Lower lobe of right lung (tissue), 2 donors: ENCODE measurements around the gene DCLK1. TPM values are rescaled to one million over a fixed set of nuclear protein-coding genes. Genes with fewer than 3 reads are reported as not detected.

ENCODE experiments used
- ATAC-seq, 2 donors: fragments of 200-7000 bp; cut with Tn5 transposase; one replicate each; pipeline ENCODE4 v1.9.1; 2020 to 2022; ENCODE audit warnings: mild to moderate bottlenecking in 2 of 2, moderate library complexity in 2 of 2
- DNase-seq: peaks from one replicate; pipeline ENCODE4 v3.0.0-alpha.2; 2020
- H3K27ac ChIP-seq: fragments of 200-600 bp; one replicate; pipeline ENCODE4 v1.8.0; 2022
- H3K27me3 ChIP-seq: fragments of 200-600 bp; one replicate; pipeline ENCODE4 v1.8.0; 2022; ENCODE audit warnings: low read depth
- H3K36me3 ChIP-seq: fragments of 200-600 bp; one replicate; pipeline ENCODE4 v1.8.0; 2022; ENCODE audit warnings: mild to moderate bottlenecking
- H3K4me1 ChIP-seq: fragments of 200-600 bp; one replicate; pipeline ENCODE4 v1.8.0; 2022
- H3K4me3 ChIP-seq: fragments of 200-600 bp; one replicate; pipeline ENCODE4 v1.8.0; 2022; ENCODE audit warnings: mild to moderate bottlenecking
- H3K9me3 ChIP-seq: fragments of 200-600 bp; one replicate; pipeline ENCODE4 v1.8.0; 2022
- intact Hi-C: fragments of 100-400 bp; cut with DNase I; formaldehyde crosslinking; loops from one replicate; pipeline ENCODE4 v1.11.0; 2022
- total RNA-seq: library from RNA; stranded (reverse); fragmentation: NEBNext Ultra II Directional; extraction: Animal tissue kit (Norgen Biotek cat#: 25700); gene quantifications from one replicate; pipeline ENCODE4 v1.2.1, GENCODE V29; 2021
- TF ChIP-seq, protein P1 (sequence below): fragments of 200-600 bp; IDR thresholded peaks from one replicate; pipeline ENCODE4 v1.8.0; 2022; ENCODE audit warnings: antibody characterized with exemption, mild to moderate bottlenecking
- donor health status: DM: no; HTN: yes; CAD: no; lungs with severe emphysema.

Gene DCLK1
- total RNA-seq, 1 donor from 2014 or later = 10.4 TPM

DNA sequence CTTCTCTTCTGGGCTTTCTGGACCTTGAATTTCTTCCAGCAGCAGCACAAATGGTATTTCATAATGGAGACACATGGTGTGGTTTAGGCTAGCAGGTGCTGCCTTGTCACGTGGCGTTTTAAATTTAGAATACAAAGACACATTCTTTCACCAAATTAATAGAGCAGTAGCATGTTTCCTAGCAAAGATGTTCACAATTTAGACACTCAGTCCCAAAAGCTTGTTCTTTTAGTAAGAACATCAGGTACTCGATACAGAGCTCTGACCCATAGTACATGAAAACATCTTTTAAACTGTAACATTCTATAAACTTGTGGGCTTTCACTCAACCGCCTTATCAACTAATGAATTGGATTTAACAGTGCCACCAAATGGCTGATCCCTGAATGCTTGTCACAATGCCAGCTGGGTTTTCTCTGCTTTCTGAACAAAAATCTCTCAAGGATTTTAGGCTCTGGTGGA, 290.1 kb downstream of the DCLK1 start:
- Histone ChIP-seq H3K4me3 (no peak overlapping the region), H3K27me3 (no peaks in the 10 kb centered on the region), H3K4me1 (no peaks in the 10 kb centered on the region), H3K9me3 (no peaks in the 10 kb centered on the region), H3K36me3 (no peaks in the 10 kb centered on the region), H3K27ac (no peak overlapping the region)
- DNase-seq = no peak
- TF ChIP-seq, protein P1, sequence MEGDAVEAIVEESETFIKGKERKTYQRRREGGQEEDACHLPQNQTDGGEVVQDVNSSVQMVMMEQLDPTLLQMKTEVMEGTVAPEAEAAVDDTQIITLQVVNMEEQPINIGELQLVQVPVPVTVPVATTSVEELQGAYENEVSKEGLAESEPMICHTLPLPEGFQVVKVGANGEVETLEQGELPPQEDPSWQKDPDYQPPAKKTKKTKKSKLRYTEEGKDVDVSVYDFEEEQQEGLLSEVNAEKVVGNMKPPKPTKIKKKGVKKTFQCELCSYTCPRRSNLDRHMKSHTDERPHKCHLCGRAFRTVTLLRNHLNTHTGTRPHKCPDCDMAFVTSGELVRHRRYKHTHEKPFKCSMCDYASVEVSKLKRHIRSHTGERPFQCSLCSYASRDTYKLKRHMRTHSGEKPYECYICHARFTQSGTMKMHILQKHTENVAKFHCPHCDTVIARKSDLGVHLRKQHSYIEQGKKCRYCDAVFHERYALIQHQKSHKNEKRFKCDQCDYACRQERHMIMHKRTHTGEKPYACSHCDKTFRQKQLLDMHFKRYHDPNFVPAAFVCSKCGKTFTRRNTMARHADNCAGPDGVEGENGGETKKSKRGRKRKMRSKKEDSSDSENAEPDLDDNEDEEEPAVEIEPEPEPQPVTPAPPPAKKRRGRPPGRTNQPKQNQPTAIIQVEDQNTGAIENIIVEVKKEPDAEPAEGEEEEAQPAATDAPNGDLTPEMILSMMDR = no peak
- intact Hi-C loops = no loop called here
- no peak for ATAC-seq

DNA sequence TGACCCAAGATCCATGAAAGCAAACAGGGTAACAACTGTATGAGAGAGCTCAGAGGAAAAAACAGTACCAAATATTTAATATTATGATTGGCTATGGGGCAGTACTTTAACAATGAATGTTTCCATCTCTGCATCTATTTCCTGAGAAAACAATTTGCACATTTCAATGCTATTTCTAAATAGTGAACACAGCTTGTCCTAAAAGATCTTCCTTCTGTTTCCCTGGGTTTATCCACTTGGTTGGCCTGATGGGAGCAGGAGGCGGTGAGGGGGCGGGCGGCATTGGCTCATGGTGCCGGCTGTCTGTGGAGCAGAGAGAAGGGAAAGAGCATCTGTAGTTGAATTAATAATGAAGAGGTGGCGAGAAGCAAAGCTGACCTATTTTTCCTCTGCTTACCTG, 291.4 kb downstream of the DCLK1 start:
- Histone ChIP-seq H3K27me3 (no peaks in the 10 kb centered on the region), H3K4me3 (no peak overlapping the region), H3K4me1 (no peaks in the 10 kb centered on the region), H3K27ac (no peak overlapping the region), H3K36me3 (no peaks in the 10 kb centered on the region), H3K9me3 (no peaks in the 10 kb centered on the region)
- ATAC-seq = no peak
- DNase-seq = no peak
- TF ChIP-seq, protein P1 = no peak
- intact Hi-C loops = no loop called here

DNA sequence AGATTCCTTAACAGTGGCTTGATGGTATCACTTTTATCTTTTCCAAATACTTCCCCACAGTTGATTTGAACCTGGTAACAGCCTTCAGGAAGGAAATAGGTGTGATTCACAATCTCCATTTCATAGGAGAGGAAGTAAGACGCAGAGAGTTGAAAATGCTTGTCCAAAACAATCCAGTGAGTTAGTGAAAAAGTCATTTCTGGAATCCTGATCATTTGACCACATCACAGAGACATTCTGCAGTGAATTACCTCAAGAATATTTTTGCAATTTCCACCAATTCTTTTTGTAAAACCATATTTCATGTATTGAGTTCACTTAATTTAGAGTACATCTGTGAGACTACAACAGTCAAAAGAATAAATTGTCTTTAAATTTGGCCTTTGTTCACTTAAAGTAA, 292.8 kb downstream of the DCLK1 start:
- no peaks in the 10 kb centered on the region for H3K36me3 ChIP-seq
- H3K9me3 ChIP-seq = no peaks in the 10 kb centered on the region
- TF ChIP-seq, protein P1 = no peak
- intact Hi-C loops = no loop called here
- DNase-seq (no peak), ATAC-seq (no peak)
- no peaks in the 10 kb centered on the region for H3K4me1 ChIP-seq
- no peak overlapping the region for H3K27ac ChIP-seq
- H3K4me3 ChIP-seq = no peak overlapping the region
- H3K27me3 ChIP-seq = no peaks in the 10 kb centered on the region

DNA sequence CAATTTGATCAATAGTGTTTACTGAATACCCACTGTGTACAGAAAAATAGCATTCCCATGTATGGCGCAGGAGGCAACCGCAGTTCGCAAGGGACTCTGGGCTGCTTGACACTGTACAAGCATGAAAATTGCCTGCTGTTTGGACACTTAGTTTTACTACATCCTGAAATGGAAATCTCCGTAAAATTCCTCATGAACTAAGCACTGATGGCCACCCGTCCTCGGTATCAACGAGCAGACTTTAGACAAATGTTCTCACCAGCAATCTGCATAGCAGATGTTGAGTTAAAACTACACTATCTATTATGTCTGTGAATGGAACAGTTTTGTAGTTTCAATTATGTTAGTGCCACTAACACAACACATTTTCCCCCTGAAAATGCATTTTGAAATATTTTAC, 294.7 kb downstream of the DCLK1 start:
- no peaks in the 10 kb centered on the region for H3K27me3 ChIP-seq
- no peak for ATAC-seq
- no peak overlapping the region for H3K27ac ChIP-seq
- no peaks in the 10 kb centered on the region for H3K36me3 ChIP-seq
- H3K4me1 ChIP-seq = no peaks in the 10 kb centered on the region
- intact Hi-C loops = no loop called here
- no peak overlapping the region for H3K4me3 ChIP-seq
- TF ChIP-seq, protein P1 = no peak
- no peak for DNase-seq
- H3K9me3 ChIP-seq = no peaks in the 10 kb centered on the region

DNA sequence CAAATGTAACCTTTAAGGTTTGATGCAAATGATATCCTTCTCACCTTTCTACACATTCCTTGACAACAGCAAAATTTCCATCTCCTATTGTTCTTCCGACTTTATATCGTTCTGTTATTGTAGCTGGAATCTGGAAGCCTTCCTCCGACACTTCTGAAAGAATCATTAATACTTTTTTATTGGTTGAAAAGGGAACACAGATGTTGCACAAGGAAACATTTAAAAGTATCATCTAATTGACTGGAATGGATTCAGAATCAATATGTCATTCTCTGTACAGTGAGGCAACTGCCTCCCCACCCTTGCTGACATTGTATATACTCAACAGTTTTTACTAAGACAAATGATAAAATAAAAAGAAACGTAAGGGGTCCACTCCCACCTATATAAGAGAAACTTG, 295.2 kb downstream of the DCLK1 start:
- intact Hi-C loops = no loop called here
- H3K27me3 ChIP-seq = no peaks in the 10 kb centered on the region
- ATAC-seq (no peak), DNase-seq (no peak)
- H3K4me3 ChIP-seq = no peak overlapping the region
- H3K27ac ChIP-seq = no peak overlapping the region
- H3K4me1 ChIP-seq = no peaks in the 10 kb centered on the region
- TF ChIP-seq, protein P1 = no peak
- no peaks in the 10 kb centered on the region for H3K9me3 ChIP-seq
- no peaks in the 10 kb centered on the region for H3K36me3 ChIP-seq
